HG02571 (cell line): ENCODE results near the gene PCSK2.

ENCODE experiments used
- ATAC-seq: cut with Tn5 transposase; IDR thresholded peaks from one replicate; pipeline ENCODE4 v1.9.1; 2021; ENCODE audit warnings: mild to moderate bottlenecking, moderate library complexity; ENCODE audit not compliant: unreplicated experiment

The PCSK2 gene

GRCh38 chr20:17391127-17391771, 164.4 kb downstream of the PCSK2 start:
- ATAC-seq: no peak

GRCh38 chr20:17394411-17394810, 167.6 kb downstream of the PCSK2 start:
- no peak for ATAC-seq

- ATAC-seq: no peak
Observed at GRCh38 chr20:17395729-17396128, 168.9 kb downstream of the PCSK2 start.

GRCh38 chr20:17399303-17399985, 172.6 kb downstream of the PCSK2 start:
- no peak for ATAC-seq

- no peak for ATAC-seq
Observed at GRCh38 chr20:17403461-17403860, 176.6 kb downstream of the PCSK2 start.

- no peak for ATAC-seq
Observed at GRCh38 chr20:17406051-17406590, 179.3 kb downstream of the PCSK2 start.

GRCh38 chr20:17407550-17407949, 180.7 kb downstream of the PCSK2 start:
- no peak for ATAC-seq

GRCh38 chr20:17417225-17417624, 190.4 kb downstream of the PCSK2 start:
- no peak for ATAC-seq

GRCh38 chr20:17418737-17419136, 191.9 kb downstream of the PCSK2 start:
- no peak for ATAC-seq

- ATAC-seq: no peak
Observed at GRCh38 chr20:17419479-17420041, 192.7 kb downstream of the PCSK2 start.

GRCh38 chr20:17421493-17421892, 194.7 kb downstream of the PCSK2 start:
- no peak for ATAC-seq

GRCh38 chr20:17423782-17424181, 196.9 kb downstream of the PCSK2 start:
- ATAC-seq: no peak

GRCh38 chr20:17427638-17428037, 200.8 kb downstream of the PCSK2 start:
- no peak for ATAC-seq

- no peak for ATAC-seq
Observed at GRCh38 chr20:17430125-17430950, 203.5 kb downstream of the PCSK2 start.

- no peak for ATAC-seq
Observed at GRCh38 chr20:17431621-17432364, 205.0 kb downstream of the PCSK2 start.

- ATAC-seq: no peak
Observed at GRCh38 chr20:17436664-17437063, 209.8 kb downstream of the PCSK2 start.

GRCh38 chr20:17437251-17437650, 210.4 kb downstream of the PCSK2 start:
- ATAC-seq: no peak

GRCh38 chr20:17438436-17439039, 211.7 kb downstream of the PCSK2 start:
- no peak for ATAC-seq

- no peak for ATAC-seq
Observed at GRCh38 chr20:17439616-17440296, 212.9 kb downstream of the PCSK2 start.

GRCh38 chr20:17441745-17442144, 214.9 kb downstream of the PCSK2 start:
- ATAC-seq: no peak
